ENCODE measurements around the gene CSE1L. TPM values are rescaled to one million over a fixed set of nuclear protein-coding genes. Genes with fewer than 3 reads are reported as not detected.
"Not testable (repeated sequence)": the region's sequence is repeated elsewhere in the genome, so short reads cannot be mapped to it uniquely, and the experiment has no call there.

CSE1L gene
- 117 and 154 TPM in 2 replicates for total RNA-seq (2014; rRNA removed; shearing (Covaris generic); ENCODE audit: low replicate concordance)

DNA sequence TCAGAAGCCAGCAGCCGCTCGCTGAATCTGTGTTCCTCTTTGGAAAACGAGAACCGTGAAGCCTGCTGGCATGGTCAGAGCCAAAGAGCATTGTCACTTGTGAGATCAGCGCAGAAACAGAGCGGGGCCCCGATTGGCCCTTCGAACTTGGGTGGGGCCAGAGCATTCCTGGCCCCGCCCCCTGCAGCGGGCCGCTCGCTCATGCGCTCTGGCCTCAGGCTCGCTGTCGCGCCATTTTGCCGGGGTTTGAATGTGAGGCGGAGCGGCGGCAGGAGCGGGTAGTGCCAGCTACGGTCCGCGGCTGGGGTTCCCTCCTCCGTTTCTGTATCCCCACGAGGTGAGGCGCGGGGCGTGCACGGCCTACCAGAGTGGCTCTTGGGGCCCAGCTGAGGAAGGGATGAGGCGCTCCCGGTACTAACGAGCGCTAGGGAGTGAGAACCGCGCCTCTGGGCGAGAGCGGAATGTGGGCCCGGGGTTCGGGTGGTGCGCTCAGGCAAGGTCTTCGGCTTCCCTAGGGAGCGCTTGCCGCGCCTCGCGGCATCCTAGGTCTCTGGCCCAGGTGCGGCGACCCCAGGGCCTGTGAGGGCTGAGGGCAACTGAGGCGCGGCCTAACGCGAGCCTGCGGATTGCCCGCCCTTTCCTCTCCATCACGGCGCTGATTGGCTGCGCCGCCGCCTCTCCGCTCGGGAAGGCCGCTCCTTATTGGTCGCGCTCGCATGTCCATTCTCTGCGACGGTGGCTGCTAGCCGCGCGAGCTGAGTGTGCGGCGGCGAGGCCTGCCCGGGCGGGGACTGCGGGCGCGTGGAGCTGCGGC is at the start of gene CSE1L:
CSE1L (plus strand) TSS at position 226 of the 814 bp plus-strand sequence. CDS start 12,152 bp downstream, outside the sequence.
- in situ Hi-C loops (cut with HindIII; ENCODE audit: low pct_unique_long_range_greater_than_20kb, low sequenced_read_pairs), result no loop called here
- peak; percentile 94 for DNase-seq (ENCODE audit: low read depth)

DNA sequence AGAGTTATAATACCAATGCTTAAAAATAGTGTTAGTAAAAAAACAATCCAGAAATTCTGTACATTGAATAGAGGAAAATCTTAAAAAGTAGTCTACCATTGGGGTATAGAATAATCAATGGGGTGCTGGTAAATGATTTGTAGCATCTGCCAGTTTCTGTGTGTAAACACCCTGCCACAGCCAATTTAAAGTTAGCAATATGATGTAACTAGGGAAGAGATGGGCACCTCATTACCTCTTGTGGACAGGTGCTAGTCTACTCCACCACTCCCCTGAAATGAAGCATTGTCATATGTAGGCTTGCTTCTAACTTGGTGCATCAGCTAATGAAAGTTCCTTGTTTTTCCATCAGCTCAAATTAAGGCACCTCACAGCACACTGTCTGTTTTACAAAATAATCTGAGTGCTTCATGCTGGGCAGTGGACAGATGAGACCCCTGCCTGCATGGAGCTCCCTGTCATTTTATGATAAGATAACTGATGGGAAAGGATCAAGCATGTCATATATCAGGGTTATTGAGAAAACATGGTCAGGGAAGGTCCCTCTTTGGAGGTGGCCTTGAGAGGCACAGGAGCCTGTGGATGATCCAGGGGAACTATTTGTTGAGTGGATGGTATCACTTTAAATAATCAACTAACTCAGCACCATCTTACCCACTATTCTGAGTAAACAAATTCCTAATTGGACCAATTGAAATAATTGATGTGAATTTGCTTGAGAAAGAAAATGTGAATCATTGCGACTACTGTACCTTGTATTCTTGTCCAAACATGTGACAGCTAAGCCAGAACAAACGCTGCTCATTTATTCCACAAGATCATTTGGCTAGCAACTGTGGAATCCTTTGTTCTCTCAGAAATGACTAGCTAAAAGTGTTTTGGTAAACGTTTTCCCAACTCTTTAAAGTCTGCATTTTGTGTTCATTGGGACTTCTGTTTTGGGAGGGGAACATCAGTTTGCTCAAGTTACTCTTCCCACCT is 45.9 kb upstream of the CSE1L start:
- no peak for DNase-seq (ENCODE audit: low read depth)
- in situ Hi-C loops (cut with HindIII; ENCODE audit: low pct_unique_long_range_greater_than_20kb, low sequenced_read_pairs), result no loop called here

GRCh38 chr20:49001741-49002140 is 44.4 kb upstream of the CSE1L start:
- in situ Hi-C loops (cut with HindIII; ENCODE audit: low pct_unique_long_range_greater_than_20kb, low sequenced_read_pairs), result no loop called here

GRCh38 chr20:49006446-49006980 is 39.6 kb upstream of the CSE1L start:
- in situ Hi-C loops (cut with HindIII; ENCODE audit: low pct_unique_long_range_greater_than_20kb, low sequenced_read_pairs), result no loop called here
- no peak for DNase-seq (ENCODE audit: low read depth)

More at GRCh38 chr20:49001741-49002140, 44.4 kb upstream of the CSE1L start:
- no peak for DNase-seq (ENCODE audit: low read depth)

GRCh38 chr20:49009899-49010631 is 36.0 kb upstream of the CSE1L start:
- in situ Hi-C loops (cut with HindIII; ENCODE audit: low pct_unique_long_range_greater_than_20kb, low sequenced_read_pairs), result no loop called here
- no peak for DNase-seq (ENCODE audit: low read depth)

GRCh38 chr20:49024220-49024619 is 21.9 kb upstream of the CSE1L start:
- DNase-seq (ENCODE audit: low read depth), result no peak
- in situ Hi-C loops (cut with HindIII; ENCODE audit: low pct_unique_long_range_greater_than_20kb, low sequenced_read_pairs), result no loop called here

DNA sequence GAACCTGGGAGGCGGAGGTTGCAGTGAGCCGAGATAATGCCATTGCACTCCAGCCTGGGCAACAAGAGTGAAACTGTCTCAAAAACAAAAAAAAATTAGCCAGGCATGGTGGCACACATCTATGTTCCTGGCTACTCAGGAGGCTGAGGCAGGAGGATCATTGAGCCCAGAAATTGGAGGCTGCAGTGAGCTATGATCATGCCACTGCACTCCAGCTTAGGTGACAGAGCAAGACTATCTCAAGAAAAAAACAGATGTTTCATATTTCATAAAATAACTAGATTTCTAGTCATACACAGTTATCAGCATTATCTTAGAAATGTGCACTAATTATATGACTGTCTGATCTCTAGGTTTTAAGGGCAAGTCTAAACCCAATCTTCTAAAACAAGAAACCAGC is 17.9 kb upstream of the CSE1L start:
- in situ Hi-C loops (cut with HindIII; ENCODE audit: low pct_unique_long_range_greater_than_20kb, low sequenced_read_pairs); DNase-seq (ENCODE audit: low read depth): not testable (repeated sequence)

GRCh38 chr20:49028684-49029083 is 17.4 kb upstream of the CSE1L start:
- in situ Hi-C loops (cut with HindIII; ENCODE audit: low pct_unique_long_range_greater_than_20kb, low sequenced_read_pairs), result no loop called here
- peak; percentile 37 for DNase-seq (ENCODE audit: low read depth)

DNA sequence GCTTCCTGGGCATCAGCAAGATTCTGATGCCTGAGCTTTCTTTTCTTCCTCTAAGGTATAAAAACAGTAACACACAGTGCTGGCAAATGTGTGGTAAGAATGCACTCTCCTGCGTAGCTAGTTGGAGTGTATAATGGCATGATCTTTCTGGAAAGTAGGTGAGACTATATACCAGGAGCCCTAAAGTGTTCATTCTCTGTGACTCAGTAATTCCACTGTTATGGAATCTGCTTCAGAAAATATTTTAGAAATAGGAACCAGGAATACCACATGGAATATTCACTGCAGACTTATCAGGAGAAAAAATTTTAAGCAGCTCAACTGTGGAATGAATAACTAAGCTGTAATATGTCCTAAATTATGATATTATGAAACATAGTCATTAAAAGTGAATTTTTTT is 16.9 kb upstream of the CSE1L start:
- in situ Hi-C loops (cut with HindIII; ENCODE audit: low pct_unique_long_range_greater_than_20kb, low sequenced_read_pairs), result no loop called here
- DNase-seq (ENCODE audit: low read depth), result no peak

DNA sequence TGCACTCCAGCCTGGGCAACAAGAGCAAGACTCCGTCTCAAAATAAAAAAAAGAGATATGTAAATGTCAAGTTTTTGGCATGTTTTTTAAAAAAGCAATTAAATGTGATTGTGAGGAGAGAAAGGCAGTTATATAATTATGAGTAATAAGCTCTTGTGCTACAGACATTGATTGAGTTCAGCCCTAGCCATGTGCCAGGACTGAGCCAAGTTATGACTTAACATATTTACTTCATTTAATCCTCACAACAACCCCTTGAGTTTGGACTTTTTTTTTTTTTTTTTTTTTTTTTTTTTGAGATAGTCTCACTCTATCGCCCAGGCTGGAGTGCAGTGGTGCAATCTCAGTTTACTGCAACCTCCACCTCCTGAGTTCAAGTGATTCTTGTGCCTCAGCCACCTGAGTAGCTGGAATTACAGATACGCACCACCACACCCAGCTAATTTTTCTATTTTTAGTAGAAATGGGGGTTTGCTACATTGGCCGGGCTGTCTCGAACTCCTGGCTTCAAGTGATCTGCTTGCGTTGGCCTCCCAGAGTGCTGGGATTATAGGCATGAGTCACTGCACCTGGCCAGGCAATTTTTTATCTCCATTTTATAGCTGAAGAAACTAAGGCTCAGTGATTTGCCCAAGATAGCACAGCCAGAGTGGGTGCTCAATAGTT is 15.0 kb upstream of the CSE1L start:
- no peak for DNase-seq (ENCODE audit: low read depth)
- in situ Hi-C loops (cut with HindIII; ENCODE audit: low pct_unique_long_range_greater_than_20kb, low sequenced_read_pairs), result no loop called here

DNA sequence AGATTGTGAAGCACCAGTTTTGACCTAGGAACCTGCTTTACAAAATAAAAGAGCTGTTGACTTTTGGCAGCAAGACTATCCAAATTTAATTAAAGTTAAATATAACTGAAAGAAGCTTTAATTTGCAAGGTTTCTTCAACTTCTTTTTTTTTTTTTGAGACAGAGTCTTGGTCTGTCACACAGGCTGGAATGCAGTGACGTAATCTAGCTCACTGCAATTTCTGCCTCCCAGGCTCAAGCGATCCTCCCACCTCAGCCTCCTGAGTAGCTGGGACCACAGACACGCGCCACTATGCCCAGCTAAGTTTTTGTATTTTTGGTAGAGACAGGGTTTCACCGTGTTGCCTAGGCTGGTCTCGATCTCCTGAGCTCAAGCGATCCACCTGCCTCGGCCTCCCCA is 13.7 kb upstream of the CSE1L start:
- DNase-seq (ENCODE audit: low read depth), result no peak
- in situ Hi-C loops (cut with HindIII; ENCODE audit: low pct_unique_long_range_greater_than_20kb, low sequenced_read_pairs), result no loop called here

DNA sequence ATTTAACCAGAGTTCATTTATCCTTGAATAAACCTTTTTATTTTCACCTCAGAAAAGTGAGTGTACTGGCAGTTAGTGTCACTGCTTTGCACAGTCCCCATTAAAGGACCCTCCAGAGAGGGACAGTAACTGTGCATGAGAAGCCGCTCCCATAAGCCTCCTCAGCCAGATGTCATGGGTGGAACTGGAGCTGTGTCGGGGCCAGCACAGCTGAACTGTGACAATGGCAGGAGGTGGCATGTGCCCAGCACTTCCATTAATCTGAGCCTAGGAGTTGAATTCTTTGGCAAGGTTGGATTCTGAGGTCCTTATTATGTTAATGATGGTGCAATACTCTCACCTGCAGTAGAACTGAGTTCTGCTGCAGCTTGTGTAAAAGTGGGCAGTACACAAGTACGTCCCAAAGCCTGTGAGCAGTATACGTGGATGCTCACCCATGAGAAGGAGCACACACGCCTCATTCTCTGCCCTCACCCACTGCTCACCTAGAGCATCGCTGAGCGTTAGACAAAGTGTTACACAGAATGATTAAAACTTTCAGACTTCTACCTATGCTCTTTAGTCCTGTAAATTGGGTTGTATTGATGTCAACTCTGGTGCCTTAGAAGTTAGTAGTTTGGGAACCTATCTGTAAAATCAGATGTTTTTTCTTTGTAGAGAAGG is 11.9 kb upstream of the CSE1L start:
- DNase-seq (ENCODE audit: low read depth), result no peak
- in situ Hi-C loops (cut with HindIII; ENCODE audit: low pct_unique_long_range_greater_than_20kb, low sequenced_read_pairs), result no loop called here

DNA sequence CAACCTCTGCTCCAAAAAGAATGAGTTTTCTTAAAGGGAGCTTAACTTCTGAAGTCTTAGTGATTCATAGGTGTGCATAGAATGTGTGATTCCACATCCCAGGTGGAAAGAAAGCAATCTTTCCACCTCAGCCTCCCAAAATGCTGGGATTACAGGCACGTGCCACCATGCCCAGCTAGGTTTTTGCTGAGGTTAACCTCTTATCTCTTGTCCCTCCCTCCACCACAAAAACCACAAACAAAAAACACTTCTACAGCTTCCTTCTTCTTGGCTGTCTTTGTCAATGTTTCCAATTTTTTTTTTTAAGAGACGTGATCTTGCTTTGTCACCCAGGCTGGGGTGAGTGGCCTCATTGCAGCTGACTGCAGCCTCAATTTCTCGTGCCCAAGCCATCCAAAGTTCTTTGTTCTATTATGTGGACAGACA is 8.1 kb upstream of the CSE1L start:
- in situ Hi-C loops (cut with HindIII; ENCODE audit: low pct_unique_long_range_greater_than_20kb, low sequenced_read_pairs), result no loop called here

DNA sequence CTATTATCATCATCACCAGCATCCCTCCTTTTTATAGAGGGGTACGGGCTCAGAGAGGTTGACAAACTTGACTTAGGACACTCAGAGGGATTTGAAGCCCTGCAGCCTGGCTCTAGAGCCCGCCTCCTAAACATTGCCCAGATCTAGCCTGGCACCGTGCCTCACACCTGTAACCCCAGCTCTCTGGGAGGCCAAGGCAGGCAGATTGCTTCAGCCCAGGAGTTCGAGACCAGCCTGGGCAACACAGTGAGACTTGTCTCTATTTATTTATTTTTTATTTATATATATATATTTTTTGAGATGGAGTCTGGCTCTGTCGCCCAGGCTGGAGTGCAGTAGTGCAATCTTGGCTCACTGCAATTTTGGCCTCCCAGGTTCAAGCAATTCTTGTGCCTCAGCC is 6.3 kb upstream of the CSE1L start:
- in situ Hi-C loops (cut with HindIII; ENCODE audit: low pct_unique_long_range_greater_than_20kb, low sequenced_read_pairs), result no loop called here
- no peak for DNase-seq (ENCODE audit: low read depth)

More for the DNA sequence above, 8.1 kb upstream of the CSE1L start:
- DNase-seq (ENCODE audit: low read depth), result peak; percentile 80

DNA sequence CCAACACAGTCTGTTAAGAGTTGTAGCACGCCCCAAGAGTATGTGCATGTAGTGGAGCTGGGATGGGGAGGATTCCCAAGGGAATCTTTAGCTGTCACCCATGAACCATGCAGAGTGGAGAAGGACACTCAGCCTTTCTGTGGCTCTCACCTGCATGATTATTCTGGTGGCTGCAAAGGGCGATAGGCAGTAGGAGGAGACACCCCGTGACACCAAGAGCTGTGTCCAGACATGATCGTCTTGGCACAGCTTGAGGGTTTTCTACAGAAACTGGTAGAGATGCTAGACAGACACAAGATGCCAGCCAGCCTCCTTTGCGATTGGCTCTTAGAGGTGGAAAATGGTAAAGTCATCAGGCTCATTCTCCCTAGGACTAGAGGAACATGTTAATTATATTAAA is 3.1 kb upstream of the CSE1L start:
- in situ Hi-C loops (cut with HindIII; ENCODE audit: low pct_unique_long_range_greater_than_20kb, low sequenced_read_pairs), result no loop called here
- DNase-seq (ENCODE audit: low read depth), result no peak

GRCh38 chr20:49045440-49046086 is 549 bp upstream of the CSE1L start:
- DNase-seq (ENCODE audit: low read depth), result no peak
- in situ Hi-C loops (cut with HindIII; ENCODE audit: low pct_unique_long_range_greater_than_20kb, low sequenced_read_pairs), result no loop called here

GRCh38 chr20:49052334-49052733 is 6.2 kb downstream of the CSE1L start:
- in situ Hi-C loops (cut with HindIII; ENCODE audit: low pct_unique_long_range_greater_than_20kb, low sequenced_read_pairs), result no loop called here
- DNase-seq (ENCODE audit: low read depth), result no peak
